Mesenchymal stem cell (in vitro differentiated cells and primary cell): ENCODE measurements around the gene MTG1.

Source experiments
- DNase-seq: peaks from one replicate; pipeline ENCODE4 v3.0.0-alpha.2; 2013
- H2AFZ ChIP-seq: one replicate; pipeline ENCODE4 v1.6.1; 2013; ENCODE audit warnings: low read depth, mild to moderate bottlenecking, control low read depth, inconsistent platforms, low read length, moderate library complexity
- H2AK5ac ChIP-seq: 2 replicates; pipeline ENCODE4 v1.6.1; 2013; ENCODE audit warnings: low read length, moderate library complexity, mild to moderate bottlenecking, inconsistent platforms; ENCODE audit not compliant: severe bottlenecking
- H2BK120ac ChIP-seq: one replicate; pipeline ENCODE4 v1.6.1; 2013; ENCODE audit warnings: low read depth, mild to moderate bottlenecking, inconsistent platforms, low read length, moderate library complexity
- H2BK12ac ChIP-seq, 2 experiments: one replicate each; pipeline ENCODE4 v1.6.1; 2013; ENCODE audit warnings: inconsistent platforms in 2 of 2, low read length in 2 of 2, mild to moderate bottlenecking in 2 of 2, moderate library complexity in 2 of 2, control low read depth in 1 of 2
- H2BK15ac ChIP-seq: one replicate; pipeline ENCODE4 v1.6.1; 2013; ENCODE audit warnings: mild to moderate bottlenecking, low read depth, inconsistent platforms; ENCODE audit not compliant: poor library complexity, severe bottlenecking
- H2BK5ac ChIP-seq: 2 replicates; pipeline ENCODE4 v1.6.1; 2013; ENCODE audit warnings: low read depth, mild to moderate bottlenecking, low read length, control low read depth, inconsistent platforms; ENCODE audit not compliant: poor library complexity, severe bottlenecking
- H3K14ac ChIP-seq, 2 experiments: one replicate each; pipeline ENCODE4 v1.6.1; 2013; ENCODE audit warnings: inconsistent platforms in 2 of 2, low read length in 2 of 2, control low read depth in 1 of 2, mild to moderate bottlenecking in 1 of 2, moderate library complexity in 1 of 2
- H3K18ac ChIP-seq, 2 experiments: one replicate each; pipeline ENCODE4 v1.6.1; 2013; ENCODE audit warnings: inconsistent platforms in 2 of 2, low read length in 2 of 2, control low read depth in 1 of 2, low read depth in 1 of 2, mild to moderate bottlenecking in 1 of 2
- H3K23ac ChIP-seq, 2 experiments: one replicate each; pipeline ENCODE4 v1.6.1; 2013; ENCODE audit warnings: inconsistent platforms in 2 of 2, low read length in 2 of 2, mild to moderate bottlenecking in 2 of 2, moderate library complexity in 2 of 2, control low read depth in 1 of 2
- H3K27ac ChIP-seq: 2 replicates; pipeline ENCODE4 v1.5.1; 2013; ENCODE audit warnings: mild to moderate bottlenecking, moderate library complexity, low read length, control low read depth, inconsistent platforms; ENCODE audit not compliant: poor library complexity, severe bottlenecking
- H3K27me3 ChIP-seq, 2 experiments: 2 replicates each; pipeline versions ENCODE4 v1.6.1 to v1.7.0; 2013; ENCODE audit warnings: low read length in 2 of 2, mild to moderate bottlenecking in 2 of 2, moderate library complexity in 2 of 2, control low read depth in 1 of 2, inconsistent platforms in 1 of 2; ENCODE audit not compliant: control insufficient read depth in 1 of 2, insufficient read depth in 1 of 2
- H3K36me3 ChIP-seq, 2 experiments: 2 replicates each; pipeline versions ENCODE4 v1.6.1 to v1.7.0; 2013; ENCODE audit warnings: low read length in 2 of 2, control low read depth in 1 of 2, inconsistent platforms in 1 of 2, low read depth in 1 of 2, mild to moderate bottlenecking in 1 of 2; ENCODE audit not compliant: insufficient read depth in 2 of 2, control insufficient read depth in 1 of 2
- H3K4ac ChIP-seq, 2 experiments: one replicate each; pipeline ENCODE4 v1.6.1; 2013; ENCODE audit warnings: inconsistent platforms in 2 of 2, low read length in 2 of 2, mild to moderate bottlenecking in 2 of 2, moderate library complexity in 2 of 2, control low read depth in 1 of 2, low read depth in 1 of 2
- H3K4me1 ChIP-seq: 2 replicates; pipeline ENCODE4 v1.6.1; 2013; ENCODE audit warnings: low read depth, low read length, control low read depth; ENCODE audit not compliant: control insufficient read depth, insufficient read depth
- H3K4me2 ChIP-seq: 2 replicates; pipeline ENCODE4 v1.6.1; 2013; ENCODE audit warnings: low read length, mild to moderate bottlenecking, inconsistent platforms; ENCODE audit not compliant: poor library complexity, severe bottlenecking
- H3K4me3 ChIP-seq, 2 experiments: 2 replicates each; pipeline versions ENCODE4 v1.5.1 to v1.7.0; 2013; ENCODE audit warnings: low read length in 2 of 2, mild to moderate bottlenecking in 2 of 2, control low read depth in 1 of 2, low read depth in 1 of 2; ENCODE audit not compliant: insufficient read depth in 1 of 2
- H3K79me1 ChIP-seq: replicated peaks from 2 replicates; pipeline ENCODE4 v1.6.1; 2013; ENCODE audit warnings: mild to moderate bottlenecking, control low read depth, low read length, inconsistent platforms; ENCODE audit not compliant: poor library complexity, severe bottlenecking
- H3K9ac ChIP-seq: 2 replicates; pipeline ENCODE4 v1.7.0; 2013; ENCODE audit warnings: mild to moderate bottlenecking, low read length, moderate library complexity
- H3K9me3 ChIP-seq: 2 replicates; pipeline ENCODE4 v1.7.0; 2013; ENCODE audit warnings: mild to moderate bottlenecking, low read length; ENCODE audit not compliant: control insufficient read depth
- H4K8ac ChIP-seq: one replicate; pipeline ENCODE4 v1.6.1; 2013; ENCODE audit warnings: inconsistent platforms, mild to moderate bottlenecking, low read length, moderate library complexity
- H4K91ac ChIP-seq: one replicate; pipeline ENCODE4 v1.6.1; 2013; ENCODE audit warnings: mild to moderate bottlenecking, low read length, inconsistent platforms
- WGBS: methylation state at CpG from one replicate; pipeline ENCODE4 v1.1.7; 2013; ENCODE audit warnings: mixed read lengths; 5-methylcytosine and 5-hydroxymethylcytosine counted together

The MTG1 gene

DNA sequence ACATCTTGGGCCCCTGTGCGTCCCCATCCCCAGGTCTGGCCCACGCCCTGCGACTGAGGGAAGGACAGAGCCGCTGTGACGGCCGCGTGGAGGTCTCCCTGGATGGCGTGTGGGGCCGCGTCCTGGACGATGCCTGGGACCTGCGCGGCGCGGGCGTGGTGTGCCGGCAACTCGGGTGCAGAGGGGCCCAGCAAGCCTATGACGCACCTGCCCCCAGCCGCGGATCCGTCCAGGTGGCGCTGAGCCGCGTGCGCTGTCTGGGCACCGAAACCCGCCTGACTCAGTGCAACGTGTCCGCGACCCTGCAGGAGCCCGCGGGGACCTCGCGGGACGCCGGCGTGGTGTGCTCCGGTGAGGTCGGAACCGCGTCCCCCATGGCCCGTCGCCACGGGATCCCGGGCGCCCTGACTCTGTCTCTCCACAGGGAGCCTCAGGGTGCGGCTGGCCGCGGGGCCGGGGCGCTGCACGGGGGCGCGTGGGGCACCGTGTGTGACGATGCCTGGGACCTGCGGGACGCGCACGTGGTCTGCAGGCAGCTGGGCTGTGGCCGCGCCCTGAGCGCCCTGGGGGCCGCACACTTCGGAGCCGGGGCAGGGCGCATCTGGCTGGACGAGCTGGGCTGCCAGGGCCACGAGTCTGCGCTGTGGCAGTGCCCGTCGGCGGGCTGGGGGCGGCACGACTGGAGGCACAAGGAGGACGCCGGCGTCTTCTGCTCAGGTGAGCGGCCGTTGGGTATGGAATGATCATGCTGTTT lies 65.7 kb downstream of the MTG1 start:
- Histone ChIP-seq H3K14ac (no peak overlapping the region), H2BK120ac (no peak overlapping the region), H2AFZ (no peak overlapping the region), H3K9ac (no peak overlapping the region), H3K4me3 (no peak overlapping the region), H3K4me1 (no peaks in the 10 kb centered on the region), H3K27me3 (no peaks in the 10 kb centered on the region), H3K79me1 (no peaks in the 10 kb centered on the region), H3K36me3 (peaks cover 2 to 34% of the 10 kb centered on the region in 2 experiments), H3K18ac (no peak overlapping the region), H3K9me3 (no peaks in the 10 kb centered on the region), H2BK15ac (no peak overlapping the region), H3K4ac (no peak overlapping the region), H4K91ac (peak overlapping the region; percentile 79), H3K4me2 (no peak overlapping the region), H3K27ac (no peak overlapping the region), H4K8ac (no peak overlapping the region), H2BK5ac (no peak overlapping the region), H3K23ac (no peak overlapping the region), H2AK5ac (no peak overlapping the region), H2BK12ac (no peak overlapping the region)
- DNase-seq, result no peak
- WGBS, result 95% methylated on average over 81 of the region's 81 CpGs

GRCh38 chr10:133460208-133460769 lies 66.3 kb downstream of the MTG1 start:
- H3K18ac ChIP-seq, result no peak overlapping the region
- DNase-seq, result no peak
- 95% methylated on average over 8 of the region's 14 CpGs for WGBS

GRCh38 chr10:133461027-133461426 lies 67.1 kb downstream of the MTG1 start:
- DNase-seq, result no peak
- no peak overlapping the region for H4K8ac ChIP-seq
- H3K9me3 ChIP-seq, result no peaks in the 10 kb centered on the region
- no peak overlapping the region for H3K9ac ChIP-seq
- no peak overlapping the region for H2AFZ ChIP-seq
- H3K4ac ChIP-seq, result no peak overlapping the region
- H2BK120ac ChIP-seq, result no peak overlapping the region
- H3K14ac ChIP-seq, result no peak overlapping the region
- H2BK5ac ChIP-seq, result no peak overlapping the region
- H4K91ac ChIP-seq, result no peak overlapping the region
- H3K27ac ChIP-seq, result no peak overlapping the region
- no peak overlapping the region for H3K4me3 ChIP-seq
- no peak overlapping the region for H2AK5ac ChIP-seq
- no peak overlapping the region for H3K18ac ChIP-seq
- no peak overlapping the region for H3K4me2 ChIP-seq
- no peak overlapping the region for H2BK15ac ChIP-seq
- no peaks in the 10 kb centered on the region for H3K4me1 ChIP-seq
- no peaks in the 10 kb centered on the region for H3K27me3 ChIP-seq
- peaks cover 2 to 42% of the 10 kb centered on the region in 2 experiments for H3K36me3 ChIP-seq
- WGBS, result 88% methylated on average over 7 of the region's 7 CpGs
- H2BK12ac ChIP-seq, result no peak overlapping the region
- no peak overlapping the region for H3K23ac ChIP-seq
- no peaks in the 10 kb centered on the region for H3K79me1 ChIP-seq

More at GRCh38 chr10:133460208-133460769, 66.3 kb downstream of the MTG1 start:
- Histone ChIP-seq H3K9ac (no peak overlapping the region), H3K27ac (no peak overlapping the region), H3K36me3 (peaks cover 2 to 40% of the 10 kb centered on the region in 2 experiments), H3K4me2 (no peak overlapping the region), H3K27me3 (no peaks in the 10 kb centered on the region), H3K4me1 (no peaks in the 10 kb centered on the region), H4K8ac (no peak overlapping the region), H2BK12ac (no peak overlapping the region), H3K79me1 (no peaks in the 10 kb centered on the region), H4K91ac (no peak overlapping the region), H3K9me3 (no peaks in the 10 kb centered on the region), H2BK5ac (no peak overlapping the region), H3K4me3 (no peak overlapping the region), H3K4ac (no peak overlapping the region), H2BK120ac (no peak overlapping the region), H2AFZ (no peak overlapping the region), H2AK5ac (no peak overlapping the region), H3K23ac (no peak overlapping the region), H3K14ac (no peak overlapping the region), H2BK15ac (no peak overlapping the region)

DNA sequence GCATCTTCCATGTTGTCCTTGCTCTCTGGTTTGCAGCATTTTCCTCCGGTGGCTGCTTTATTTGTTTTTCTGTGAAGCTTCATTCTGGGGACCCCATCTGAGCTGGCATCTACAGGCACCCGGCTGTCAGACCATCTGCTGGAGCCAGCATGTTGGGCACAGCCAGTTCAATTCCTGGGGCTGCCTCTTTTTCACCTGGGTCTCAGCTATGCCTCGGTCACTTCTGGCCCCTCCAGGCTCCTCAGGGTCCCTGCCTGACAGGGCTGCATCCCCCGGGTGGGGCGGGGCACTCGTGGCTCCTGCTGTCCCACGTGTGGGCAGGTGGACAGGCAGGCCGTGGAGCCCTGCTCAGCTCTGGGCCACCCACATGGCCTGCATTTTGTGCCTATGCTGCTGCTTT lies 67.9 kb downstream of the MTG1 start:
- no peak overlapping the region for H3K4me3 ChIP-seq
- H2BK12ac ChIP-seq, result no peak overlapping the region
- H2AK5ac ChIP-seq, result no peak overlapping the region
- H2BK120ac ChIP-seq, result no peak overlapping the region
- H2AFZ ChIP-seq, result no peak overlapping the region
- no peak overlapping the region for H3K14ac ChIP-seq
- H3K4ac ChIP-seq, result no peak overlapping the region
- no peaks in the 10 kb centered on the region for H3K27me3 ChIP-seq
- H3K27ac ChIP-seq, result no peak overlapping the region
- no peak for DNase-seq
- H3K9ac ChIP-seq, result no peak overlapping the region
- no peak overlapping the region for H2BK5ac ChIP-seq
- H4K91ac ChIP-seq, result no peak overlapping the region
- peaks cover 2 to 42% of the 10 kb centered on the region in 2 experiments for H3K36me3 ChIP-seq
- H3K4me2 ChIP-seq, result no peak overlapping the region
- no peaks in the 10 kb centered on the region for H3K9me3 ChIP-seq
- 57% methylated on average over 8 of the region's 8 CpGs for WGBS
- no peak overlapping the region for H4K8ac ChIP-seq
- peak overlapping the region in 1 of 2 experiments; percentile 46 for H3K23ac ChIP-seq
- H3K79me1 ChIP-seq, result no peaks in the 10 kb centered on the region
- H3K18ac ChIP-seq, result no peak overlapping the region
- H3K4me1 ChIP-seq, result no peaks in the 10 kb centered on the region
- H2BK15ac ChIP-seq, result no peak overlapping the region
